Keratinocyte (primary cell): ENCODE results near the gene RAB11B. TPM values are rescaled to one million over a fixed set of nuclear protein-coding genes. Genes with fewer than 3 reads are reported as not detected.
A peak's percentile ranks its signal among the peaks of the same experiment; 100 is the strongest.

Source experiments
- DNase-seq: peaks from one replicate; pipeline ENCODE4 v3.0.0-alpha.2; 2011; ENCODE audit warnings: low read depth, missing footprints, low spot score
- FAIRE-seq: peaks from 2 replicates; lab custom pipeline; 2011; peaks lifted over from hg19 to GRCh38; lab: Jason Lieb, UNC
- H2AFZ ChIP-seq: 2 replicates; pipeline ENCODE4 v1.6.0; 2012; ENCODE audit warnings: low read length, control low read depth, inconsistent platforms; ENCODE audit not compliant: control insufficient read depth
- H3K27ac ChIP-seq: 2 replicates; pipeline ENCODE4 v1.5.1; 2011; ENCODE audit warnings: low read length; ENCODE audit not compliant: control insufficient read depth, insufficient read depth
- H3K27me3 ChIP-seq: 3 replicates; pipeline ENCODE4 v1.6.0; 2011; ENCODE audit warnings: low read length; ENCODE audit not compliant: control insufficient read depth, insufficient read depth; ENCODE audit errors: extremely low read depth
- H3K36me3 ChIP-seq, 2 experiments: 2 replicates in 1 of 2; 3 replicates in 1 of 2; pipeline ENCODE4 v1.5.1; 2011; ENCODE audit warnings: low read length in 2 of 2, mild to moderate bottlenecking in 1 of 2; ENCODE audit not compliant: control insufficient read depth in 2 of 2, insufficient read depth in 2 of 2; ENCODE audit errors: extremely low read depth in 1 of 2
- H3K4me1 ChIP-seq: 3 replicates; pipeline ENCODE4 v1.5.1; 2011; ENCODE audit warnings: low read length; ENCODE audit not compliant: control insufficient read depth, insufficient read depth; ENCODE audit errors: extremely low read depth
- H3K4me2 ChIP-seq: 3 replicates; pipeline ENCODE4 v1.6.0; 2011; ENCODE audit warnings: low read depth, low read length; ENCODE audit not compliant: control insufficient read depth, insufficient read depth; ENCODE audit errors: extremely low read depth
- H3K4me3 ChIP-seq, 3 experiments: fragments of 200-600 bp in 1 of 3; sonication (generic) in 1 of 3; 2 replicates in 2 of 3; 3 replicates in 1 of 3; pipeline ENCODE4 v1.5.1; 2011 to 2016; ENCODE audit warnings: low read length in 3 of 3, mild to moderate bottlenecking in 3 of 3, control low read depth in 2 of 3, inconsistent platforms in 1 of 3, low read depth in 1 of 3, mixed read lengths in 1 of 3, mixed run types in 1 of 3, moderate library complexity in 1 of 3; ENCODE audit not compliant: control insufficient read depth in 2 of 3, insufficient read depth in 2 of 3; ENCODE audit errors: extremely low read depth in 1 of 3
- H3K79me2 ChIP-seq: 2 replicates; pipeline ENCODE4 v1.6.0; 2012; ENCODE audit warnings: low read length; ENCODE audit not compliant: control insufficient read depth, insufficient read depth
- H3K9ac ChIP-seq: 3 replicates; pipeline ENCODE4 v1.6.0; 2011; ENCODE audit warnings: low read length; ENCODE audit not compliant: control insufficient read depth, insufficient read depth; ENCODE audit errors: extremely low read depth
- H3K9me1 ChIP-seq: 3 replicates; pipeline ENCODE4 v1.6.0; 2011; ENCODE audit warnings: low read length; ENCODE audit not compliant: control insufficient read depth, insufficient read depth; ENCODE audit errors: extremely low read depth
- H3K9me3 ChIP-seq: 2 replicates; pipeline ENCODE4 v1.5.1; 2012; ENCODE audit warnings: low read depth, low read length; ENCODE audit not compliant: control insufficient read depth
- H4K20me1 ChIP-seq: 3 replicates; pipeline ENCODE4 v1.6.0; 2011; ENCODE audit warnings: low read length; ENCODE audit not compliant: control insufficient read depth, insufficient read depth; ENCODE audit errors: extremely low read depth
- CTCF ChIP-seq, 3 experiments: IDR thresholded peaks in 1 of 3; conservative IDR thresholded peaks in 1 of 3; optimal IDR thresholded peaks in 1 of 3; 2 replicates in 2 of 3; 3 replicates in 1 of 3; pipeline versions ENCODE3 to v1.5.1; 2011; ENCODE audit warnings: low read length in 3 of 3, mild to moderate bottlenecking in 3 of 3, moderate library complexity in 2 of 3, control low read depth in 1 of 3, inconsistent platforms in 1 of 3; ENCODE audit not compliant: insufficient read depth in 2 of 3; ENCODE audit errors: extremely low read depth in 1 of 3
- EZH2 ChIP-seq: IDR thresholded peaks from one replicate; pipeline ENCODE4 v1.6.1; 2012; ENCODE audit warnings: inconsistent platforms, mild to moderate bottlenecking, low read length, moderate library complexity
- dilution Hi-C: fragments of 300-500 bp; cut with MboI; formaldehyde crosslinking; loops from one replicate; pipeline ENCODE4 v1.7.0; 2020; ENCODE audit warnings: low sequenced_read_pairs; ENCODE audit not compliant: extremely low pct_ligation_motif_present
- polyA plus RNA-seq, 5 experiments: library from polyadenylated mRNA; depleted of rRNA in 3 of 5; stranded (reverse) in 3 of 5; stranded (forward) in 1 of 5; unstranded in 1 of 5; fragments of >200 nt; gene quantifications; 1 replicate in 1 of 5; 2 replicates in 3 of 5; 3 replicates in 1 of 5; pipeline versions ENCODE4 v1.2.1 to v1.2.3, GENCODE V29; 2011 to 2012; ENCODE audit warnings: missing spikeins in 2 of 5, low read depth in 1 of 5, low replicate concordance in 1 of 5

The RAB11B gene
- polyA plus RNA-seq, 1 donor (not counting 4 experiments of a cell fraction or from before 2014, with no cell fraction given), result 14.3 TPM

DNA sequence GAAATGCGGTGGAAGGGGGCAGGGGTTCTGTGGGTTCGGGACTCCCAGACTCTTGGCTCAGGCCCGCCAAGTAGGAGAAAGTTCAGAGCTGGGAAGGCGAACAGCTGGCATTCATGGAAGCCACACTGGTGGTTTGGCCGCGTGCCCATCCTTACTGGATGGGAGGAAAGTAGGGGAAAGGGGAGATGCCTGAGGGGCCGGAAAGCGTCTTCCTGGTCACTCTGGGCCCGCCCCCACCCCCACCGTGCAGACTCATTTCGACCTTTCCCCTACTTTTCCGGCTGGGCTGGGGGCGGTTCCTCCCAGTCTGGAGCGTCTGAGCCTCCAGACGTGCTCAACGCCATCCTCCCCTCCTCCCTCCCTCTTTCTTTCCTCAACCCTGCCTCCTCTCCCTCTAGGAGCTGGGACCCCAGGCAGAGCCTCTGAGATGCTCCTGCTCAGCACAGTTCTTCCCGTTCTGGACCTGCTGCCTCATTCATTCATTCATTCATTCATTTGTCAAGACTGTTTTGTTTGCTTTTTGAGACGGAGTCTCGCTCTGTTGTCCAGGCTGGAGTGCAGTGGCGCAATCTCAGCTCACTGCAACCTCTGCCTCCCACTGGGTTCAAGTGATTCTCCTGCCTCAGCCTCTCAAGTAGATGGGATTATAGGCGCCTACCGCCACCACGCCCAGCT lies 22.7 kb upstream of the RAB11B start:
- H3K9ac ChIP-seq, result no peak overlapping the region
- peak overlapping the region; percentile 61 for H3K4me2 ChIP-seq
- H4K20me1 ChIP-seq, result peaks cover 5% of the 10 kb centered on the region
- no peaks in the 10 kb centered on the region for H3K9me3 ChIP-seq
- no peak overlapping the region for H2AFZ ChIP-seq
- no peaks in the 10 kb centered on the region for H3K9me1 ChIP-seq
- no peak for TF ChIP-seq EZH2
- dilution Hi-C loops, result no loop called here
- no peaks in the 10 kb centered on the region for H3K79me2 ChIP-seq
- no peak overlapping the region for H3K27ac ChIP-seq
- H3K36me3 ChIP-seq, result peaks cover 9 to 19% of the 10 kb centered on the region in 2 experiments
- DNase-seq, result no peak
- H3K27me3 ChIP-seq, result no peaks in the 10 kb centered on the region
- FAIRE-seq, result peak; percentile 85
- no peak overlapping the region for H3K4me3 ChIP-seq
- H3K4me1 ChIP-seq, result peaks cover 31% of the 10 kb centered on the region

- H3K9me3 ChIP-seq, result no peaks in the 10 kb centered on the region
- DNase-seq, result no peak
- no peak overlapping the region for H3K9ac ChIP-seq
- TF ChIP-seq EZH2 (no peak), CTCF (optimal IDR thresholded peaks at IDR 0.05 in 1 of 3, IDR thresholded peaks at IDR 0.05 in 1 of 3, conservative IDR thresholded peaks at IDR 0.05 in 1 of 3; ENCODE audit: extremely low read depth in 1 of 3, insufficient read depth in 2 of 3, low read length in 3 of 3) (no peak)
- no peaks in the 10 kb centered on the region for H3K27me3 ChIP-seq
- FAIRE-seq, result no peak
- H4K20me1 ChIP-seq, result peaks cover 5% of the 10 kb centered on the region
- H3K4me1 ChIP-seq, result peaks cover 16% of the 10 kb centered on the region
- H2AFZ ChIP-seq, result no peak overlapping the region
- H3K79me2 ChIP-seq, result no peaks in the 10 kb centered on the region
- no peak overlapping the region for H3K27ac ChIP-seq
- H3K9me1 ChIP-seq, result no peaks in the 10 kb centered on the region
- H3K4me3 ChIP-seq, result no peak overlapping the region
- no peak overlapping the region for H3K4me2 ChIP-seq
- dilution Hi-C loops, result no loop called here
- H3K36me3 ChIP-seq, result peaks cover 17 to 21% of the 10 kb centered on the region in 2 experiments
Observed at GRCh38 chr19:8370176-8371010, 19.8 kb upstream of the RAB11B start.
